AG04450 (cell line): ENCODE data around the gene BFAR. TPM values are rescaled to one million over a fixed set of nuclear protein-coding genes. Genes with fewer than 3 reads are reported as not detected.

Source experiments
- CTCF ChIA-PET: fragments of 300-600, 350-600 bp; formaldehyde crosslinking; extraction: SDS; loops from one replicate; lab custom pipeline; 2022; ENCODE audit warnings: antibody characterized with exemption, inconsistent platforms; lab: Charles Lee
- POLR2A ChIA-PET: fragments of 350-600 bp; formaldehyde crosslinking; extraction: SDS; loops from one replicate; lab custom pipeline; 2021; ENCODE audit warnings: antibody characterized with exemption, inconsistent platforms; lab: Yijun Ruan, JAX
- DNase-seq: peaks from one replicate; pipeline ENCODE4 v3.0.0-alpha.2; 2011; ENCODE audit warnings: low read depth, low spot score
- H3K27ac ChIP-seq: one replicate; pipeline ENCODE4 v1.5.1; 2012; ENCODE audit warnings: low read depth, low read length, control low read depth
- H3K27me3 ChIP-seq: one replicate; pipeline ENCODE4 v1.6.0; 2012; ENCODE audit warnings: low read length; ENCODE audit not compliant: control insufficient read depth, insufficient read depth
- H3K4me3 ChIP-seq: 2 replicates; pipeline ENCODE4 v1.5.1; 2011; ENCODE audit warnings: mild to moderate bottlenecking, low read depth, low read length, control low read depth
- H3K9me3 ChIP-seq: 2 replicates; pipeline ENCODE4 v1.5.1; 2012; ENCODE audit warnings: low read length; ENCODE audit not compliant: control insufficient read depth, insufficient read depth
- CTCF ChIP-seq: IDR thresholded peaks from 2 replicates; pipeline ENCODE4 v1.5.1; 2011; ENCODE audit warnings: low read depth, low read length, control low read depth, inconsistent platforms
- polyA plus RNA-seq: library from polyadenylated mRNA; depleted of rRNA; stranded (reverse); fragments of >200 nt; gene quantifications from 2 replicates; pipeline ENCODE4 v1.2.3, GENCODE V29; 2011

BFAR gene
- polyA plus RNA-seq, 1 experiment, result 75.0 TPM

- DNase-seq, result no peak
- TF ChIP-seq CTCF, result no peak
- Histone ChIP-seq H3K4me3 (no peak overlapping the region), H3K27ac (no peak overlapping the region), H3K9me3 (no peaks in the 10 kb centered on the region), H3K27me3 (no peaks in the 10 kb centered on the region)
- ChIA-PET CTCF (no interaction called here), POLR2A (no interaction called here)
Observed at GRCh38 chr16:14641926-14642325, 9.2 kb downstream of the BFAR start.

DNA sequence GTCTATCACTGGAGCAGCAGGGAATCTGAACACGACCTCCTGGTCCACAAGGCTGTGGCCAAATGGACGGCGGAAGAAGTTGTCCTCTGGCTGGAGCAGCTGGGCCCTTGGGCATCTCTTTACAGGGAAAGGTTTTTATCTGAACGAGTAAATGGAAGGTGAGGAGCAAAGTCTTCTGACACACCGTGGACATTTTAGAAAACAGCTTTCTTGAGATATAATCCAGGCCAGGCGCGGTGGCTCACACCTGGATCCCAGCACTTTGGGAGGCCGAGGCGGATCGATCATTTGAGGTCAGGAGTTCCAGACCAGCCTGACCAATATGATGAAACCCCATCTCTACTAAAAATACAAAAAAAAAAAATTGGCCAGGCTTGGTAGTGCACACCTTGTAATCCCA is 17.1 kb downstream of the BFAR start:
- H3K27me3 ChIP-seq, result no peaks in the 10 kb centered on the region
- H3K4me3 ChIP-seq, result no peak overlapping the region
- CTCF ChIA-PET, result no interaction called here
- DNase-seq, result no peak
- TF ChIP-seq CTCF, result no peak
- POLR2A ChIA-PET, result interaction anchor here (0.7 kb wide), 1 partner anchor 13 kb away, joined by 3 read pairs; no protein-coding TSS in a partner anchor
- H3K27ac ChIP-seq, result peak overlapping the region; percentile 11
- no peaks in the 10 kb centered on the region for H3K9me3 ChIP-seq

- POLR2A ChIA-PET, result interaction anchor here (0.7 kb wide), 1 partner anchor 12 kb away, joined by 3 read pairs; no protein-coding TSS in a partner anchor
- no peaks in the 10 kb centered on the region for H3K9me3 ChIP-seq
- no peaks in the 10 kb centered on the region for H3K27me3 ChIP-seq
- DNase-seq, result no peak
- CTCF ChIA-PET, result no interaction called here
- H3K27ac ChIP-seq, result no peak overlapping the region
- no peak for TF ChIP-seq CTCF
- no peak overlapping the region for H3K4me3 ChIP-seq
Observed at GRCh38 chr16:14650629-14651028, 17.9 kb downstream of the BFAR start.

DNA sequence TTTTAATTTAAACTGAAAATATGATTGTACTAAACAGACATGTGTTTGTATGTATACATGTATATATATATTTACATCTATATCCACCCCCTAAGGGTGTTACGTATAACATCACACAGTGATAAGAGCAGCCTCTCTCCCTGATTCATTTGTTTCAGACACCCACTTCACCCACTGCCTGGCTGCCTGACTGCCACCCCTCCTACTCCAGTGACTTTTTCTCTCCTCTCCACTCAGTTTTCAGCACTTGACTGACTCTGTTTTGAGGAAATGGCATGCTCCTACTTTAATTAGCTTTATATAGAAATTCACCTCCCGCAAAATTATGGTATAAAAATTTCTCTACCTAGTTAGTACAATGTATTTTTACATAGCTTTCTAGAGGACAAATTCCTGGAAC is 20.0 kb downstream of the BFAR start:
- POLR2A ChIA-PET, result no interaction called here
- no peaks in the 10 kb centered on the region for H3K27me3 ChIP-seq

DNA sequence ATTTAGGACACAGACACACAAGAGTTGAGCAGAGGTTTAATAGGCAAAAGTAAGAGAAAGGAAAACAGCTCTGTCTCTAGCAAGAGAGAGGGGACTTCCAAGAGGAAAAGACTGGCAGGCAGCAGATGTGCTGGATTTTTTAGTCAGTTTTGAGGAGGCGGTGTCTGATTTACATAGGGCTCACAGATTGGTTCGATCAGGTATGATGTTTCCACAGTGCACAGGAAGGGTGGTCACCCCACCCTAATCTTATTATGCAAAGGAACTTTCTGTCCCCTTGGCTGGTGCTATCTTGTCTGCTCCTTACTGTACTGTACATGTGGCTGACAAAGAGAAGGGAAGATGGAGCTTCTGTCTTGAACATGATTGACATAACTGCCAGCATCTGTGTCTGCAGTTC is 25.3 kb downstream of the BFAR start:
- Histone ChIP-seq H3K27me3 (no peaks in the 10 kb centered on the region), H3K27ac (no peak overlapping the region), H3K9me3 (no peaks in the 10 kb centered on the region), H3K4me3 (no peak overlapping the region)
- CTCF ChIA-PET, result interaction anchor here (0.6 kb wide), 1 partner anchor 511 kb away, joined by 3 read pairs; no protein-coding TSS in a partner anchor
- TF ChIP-seq CTCF, result no peak
- DNase-seq, result no peak
- POLR2A ChIA-PET, result no interaction called here

More for the DNA sequence above, 20.0 kb downstream of the BFAR start:
- Histone ChIP-seq H3K9me3 (no peaks in the 10 kb centered on the region), H3K27ac (no peak overlapping the region), H3K4me3 (no peak overlapping the region)
- CTCF ChIA-PET, result no interaction called here
- DNase-seq, result no peak
- no peak for TF ChIP-seq CTCF
